CD14-positive monocyte (primary cell): ENCODE data around the gene ITSN1. TPM values are rescaled to one million over a fixed set of nuclear protein-coding genes. Genes with fewer than 3 reads are reported as not detected.
"Not testable (repeated sequence)": the region's sequence is repeated elsewhere in the genome, so short reads cannot be mapped to it uniquely, and the experiment has no call there.

ENCODE experiments used
- DNase-seq, 3 donors: peaks; one replicate each; pipeline ENCODE4 v3.0.0-alpha.2; 2011 to 2022
- H2AFZ ChIP-seq: 2 replicates; pipeline ENCODE4 v1.6.0; 2012; ENCODE audit warnings: mild to moderate bottlenecking, low read depth, low read length, inconsistent platforms; ENCODE audit not compliant: insufficient read depth, poor library complexity, severe bottlenecking
- H3K27ac ChIP-seq, 2 donors: 1 replicate in 1 of 2; 2 replicates in 1 of 2; pipeline ENCODE4 v1.5.1; 2012 to 2013; ENCODE audit warnings: low read length in 2 of 2, control low read depth in 1 of 2, inconsistent platforms in 1 of 2, low read depth in 1 of 2, mild to moderate bottlenecking in 1 of 2
- H3K27me3 ChIP-seq, 2 donors: one replicate each; pipeline versions ENCODE4 v1.6.0 to v1.6.1; 2011 to 2013; ENCODE audit warnings: low read length in 2 of 2; ENCODE audit not compliant: control insufficient read depth in 2 of 2, insufficient read depth in 2 of 2
- H3K36me3 ChIP-seq, 2 donors: replicated peaks in 1 of 2; 1 replicate in 1 of 2; 2 replicates in 1 of 2; pipeline versions ENCODE4 v1.5.1 to v1.6.1; 2012 to 2013; ENCODE audit warnings: low read length in 2 of 2, control low read depth in 1 of 2, inconsistent platforms in 1 of 2, mild to moderate bottlenecking in 1 of 2; ENCODE audit not compliant: insufficient read depth in 2 of 2, control insufficient read depth in 1 of 2
- H3K4me1 ChIP-seq, 2 donors: 1 replicate in 1 of 2; 2 replicates in 1 of 2; pipeline versions ENCODE4 v1.5.1 to v1.6.1; 2012 to 2013; ENCODE audit warnings: low read length in 2 of 2, control low read depth in 1 of 2, inconsistent platforms in 1 of 2, mild to moderate bottlenecking in 1 of 2, moderate library complexity in 1 of 2; ENCODE audit not compliant: insufficient read depth in 2 of 2, control insufficient read depth in 1 of 2
- H3K4me2 ChIP-seq: replicated peaks from 2 replicates; pipeline ENCODE3; 2012; ENCODE audit warnings: low read length, moderate library complexity, mild to moderate bottlenecking; ENCODE audit not compliant: poor library complexity, severe bottlenecking; ENCODE audit errors: extremely low read depth
- H3K4me3 ChIP-seq, 3 experiments: fragments of 200-600 bp in 1 of 3; sonication (generic) in 1 of 3; replicated peaks in 1 of 3; 1 replicate in 2 of 3; 2 replicates in 1 of 3; pipeline ENCODE4 v1.5.1; 2011 to 2013; ENCODE audit warnings: low read length in 3 of 3, mild to moderate bottlenecking in 3 of 3, control low read depth in 2 of 3, low read depth in 2 of 3, inconsistent platforms in 1 of 3, moderate library complexity in 1 of 3
- H3K79me2 ChIP-seq: 2 replicates; pipeline ENCODE4 v1.6.0; 2012; ENCODE audit warnings: mild to moderate bottlenecking, control low read depth, inconsistent platforms, low read length, moderate library complexity; ENCODE audit not compliant: insufficient read depth
- H3K9ac ChIP-seq: 2 replicates; pipeline ENCODE4 v1.6.0; 2017; ENCODE audit warnings: low read length, mild to moderate bottlenecking; ENCODE audit not compliant: insufficient read depth, poor library complexity, severe bottlenecking
- H3K9me3 ChIP-seq, 2 donors: replicated peaks in 1 of 2; 1 replicate in 1 of 2; 2 replicates in 1 of 2; pipeline versions ENCODE4 v1.5.1 to v1.6.1; 2012 to 2013; ENCODE audit warnings: low read length in 2 of 2, control low read depth in 1 of 2; ENCODE audit not compliant: control insufficient read depth in 1 of 2, insufficient read depth in 1 of 2
- H4K20me1 ChIP-seq: 2 replicates; pipeline ENCODE4 v1.6.0; 2012; ENCODE audit warnings: mild to moderate bottlenecking, low read length, control low read depth, moderate library complexity; ENCODE audit not compliant: insufficient read depth
- H3K27ac Mint-ChIP-seq, 7 donors: one replicate each; pipeline ENCODE4 v1.8.0; 2020; ENCODE audit warnings: mild to moderate bottlenecking in 7 of 7, mixed read lengths in 7 of 7, moderate library complexity in 6 of 7, inconsistent platforms in 2 of 7
- H3K27me3 Mint-ChIP-seq, 3 donors: one replicate each; pipeline ENCODE4 v1.8.0; 2021 to 2022; ENCODE audit warnings: low read depth in 3 of 3, mild to moderate bottlenecking in 3 of 3, mixed read lengths in 3 of 3, moderate library complexity in 3 of 3, inconsistent platforms in 1 of 3
- H3K36me3 Mint-ChIP-seq, 2 donors: one replicate each; pipeline ENCODE4 v1.8.0; 2020; ENCODE audit warnings: mixed read lengths in 2 of 2, inconsistent platforms in 1 of 2, mild to moderate bottlenecking in 1 of 2
- H3K4me1 Mint-ChIP-seq: one replicate; pipeline ENCODE4 v1.8.0; 2020; ENCODE audit warnings: mild to moderate bottlenecking, mixed read lengths
- H3K4me3 Mint-ChIP-seq, 2 donors: one replicate each; pipeline ENCODE4 v1.8.0; 2020; ENCODE audit warnings: mild to moderate bottlenecking in 2 of 2, mixed read lengths in 2 of 2, moderate library complexity in 1 of 2
- H3K9me3 Mint-ChIP-seq, 7 donors: one replicate each; pipeline ENCODE4 v1.8.0; 2020 to 2022; ENCODE audit warnings: mixed read lengths in 7 of 7, mild to moderate bottlenecking in 6 of 7, moderate library complexity in 6 of 7, inconsistent platforms in 2 of 7
- CTCF ChIP-seq: fragments of 200-600 bp; IDR thresholded peaks from one replicate; pipeline ENCODE4 v1.8.0; 2022; ENCODE audit warnings: antibody characterized with exemption, mild to moderate bottlenecking
- whole genome bisulfite sequencing: methylation state at CpG from one replicate; pipeline ENCODE4 v1.1.5; 2013; ENCODE audit warnings: missing lambda C conversion rate; ENCODE audit not compliant: insufficient coverage; 5-methylcytosine and 5-hydroxymethylcytosine counted together
- intact Hi-C, 2 donors: fragments of 100-400 bp; cut with micrococcal nuclease; formaldehyde crosslinking; loops; one replicate each; pipeline versions ENCODE4 v1.15.0 to v1.15.1; 2023
- polyA plus RNA-seq, 3 donors: library from polyadenylated mRNA; depleted of rRNA in 1 of 3; unstranded in 2 of 3; stranded (reverse) in 1 of 3; fragments of 300-500 nt in 2 of 3; fragments of >200 nt in 1 of 3; fragmentation: Illumina TruSeq in 2 of 3; gene quantifications; 1 replicate in 2 of 3; 2 replicates in 1 of 3; pipeline ENCODE4 v1.2.3, GENCODE V29; 2012 to 2021

The ITSN1 gene
- polyA plus RNA-seq, 3 donors = 4.7 to 10.3 (median 5.1) TPM

GRCh38 chr21:33622253-33622652, 20.0 kb upstream of the ITSN1 start:
- H3K9me3 Mint-ChIP-seq = peaks cover 0 to 3% (median 0%) of the 10 kb centered on the region in 7 donors
- H3K27ac ChIP-seq = no peak overlapping the region
- no peak overlapping the region for H3K9ac ChIP-seq
- H3K36me3 ChIP-seq = peaks cover 26 to 48% of the 10 kb centered on the region in 2 donors
- peaks cover 11 to 15% of the 10 kb centered on the region in 2 donors for H3K4me1 ChIP-seq
- no peak for TF ChIP-seq CTCF
- H3K9me3 ChIP-seq = no peaks in the 10 kb centered on the region
- no peak for DNase-seq
- no peaks in the 10 kb centered on the region for H3K27me3 ChIP-seq
- peaks cover 0 to 1% (median 0%) of the 10 kb centered on the region in 3 donors for H3K27me3 Mint-ChIP-seq
- no peak overlapping the region for H3K4me3 Mint-ChIP-seq
- no peak overlapping the region for H3K27ac Mint-ChIP-seq
- no peaks in the 10 kb centered on the region for H4K20me1 ChIP-seq
- no peak overlapping the region for H3K4me2 ChIP-seq
- H3K4me1 Mint-ChIP-seq = peaks cover 23% of the 10 kb centered on the region
- intact Hi-C loops = no loop called here
- no peak overlapping the region for H3K4me3 ChIP-seq
- H3K79me2 ChIP-seq = no peaks in the 10 kb centered on the region
- H2AFZ ChIP-seq = no peak overlapping the region
- peaks cover 32 to 58% of the 10 kb centered on the region in 2 donors for H3K36me3 Mint-ChIP-seq

- 98% methylated on average over 6 of the region's 7 CpGs for WGBS
- H3K4me1 ChIP-seq, H3K27me3 ChIP-seq, H3K9me3 ChIP-seq, H3K79me2 ChIP-seq, H4K20me1 ChIP-seq, H3K27me3 Mint-ChIP-seq, H3K27ac ChIP-seq, H3K9me3 Mint-ChIP-seq, H3K4me2 ChIP-seq, H2AFZ ChIP-seq, H3K27ac Mint-ChIP-seq, H3K4me1 Mint-ChIP-seq, H3K4me3 ChIP-seq, H3K4me3 Mint-ChIP-seq, H3K9ac ChIP-seq, DNase-seq, intact Hi-C loops: not testable (repeated sequence)
- H3K36me3 ChIP-seq = peaks cover 39 to 67% of the 10 kb centered on the region in 2 donors
- peaks cover 40 to 74% of the 10 kb centered on the region in 2 donors for H3K36me3 Mint-ChIP-seq
These were observed 16.1 kb upstream of the ITSN1 start for GRCh38 chr21:33626151-33626550.
